ENCODE results near the gene RWDD1.
"Not testable (repeated sequence)": the region's sequence is repeated elsewhere in the genome, so short reads cannot be mapped to it uniquely, and the experiment has no call there.

Gene RWDD1

DNA sequence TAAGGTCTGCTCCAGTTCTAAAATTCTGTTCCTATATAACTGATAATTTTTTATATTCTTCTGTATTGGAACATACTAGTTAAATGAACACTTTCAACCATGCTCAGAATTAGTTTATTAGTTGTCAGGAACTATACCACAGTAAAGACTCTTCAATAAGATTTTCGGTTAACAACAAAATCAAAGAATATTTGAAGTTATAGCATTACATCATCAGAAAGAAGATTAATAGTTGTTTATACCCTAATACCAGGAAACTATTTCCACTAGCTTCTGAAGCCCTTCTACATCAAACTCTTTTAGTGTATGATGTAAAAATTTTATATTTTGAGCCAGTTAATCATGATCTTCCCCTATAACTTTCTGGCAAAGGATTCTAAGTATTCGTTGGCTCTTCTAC is 11.2 kb upstream of the RWDD1 start:
- DNase-seq (ENCODE audit: low spot score), result no peak

DNA sequence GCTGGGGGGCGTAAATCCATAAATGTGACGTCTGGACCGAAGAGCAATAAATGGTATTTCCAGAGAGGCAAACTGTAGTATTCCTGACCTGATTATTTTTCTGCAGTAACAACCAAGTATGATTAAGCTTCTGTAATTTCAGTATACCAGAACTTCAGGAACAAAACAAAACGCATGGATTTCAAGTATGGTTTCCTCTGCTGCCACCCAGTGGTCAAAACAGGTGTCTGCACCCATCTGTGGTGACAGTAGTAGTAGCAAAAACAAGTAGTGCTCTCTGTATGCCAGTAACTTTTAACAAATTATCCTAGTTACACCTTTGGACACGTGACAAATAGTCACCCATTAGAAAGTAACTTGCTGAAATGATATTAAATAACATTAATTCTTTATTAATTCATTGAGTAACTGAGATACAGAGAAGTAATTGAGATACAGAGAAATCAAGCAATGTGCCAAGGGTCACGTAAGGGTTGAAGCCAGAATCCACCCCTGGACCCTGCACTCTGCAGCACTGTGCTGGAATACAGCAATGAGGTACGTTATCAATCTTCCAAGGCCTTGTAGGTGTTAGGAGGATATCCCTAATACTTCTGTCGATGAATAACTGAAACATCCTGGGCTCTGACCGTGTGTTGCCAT is 9.8 kb upstream of the RWDD1 start:
- peak; percentile 74 for DNase-seq (ENCODE audit: low spot score)

DNA sequence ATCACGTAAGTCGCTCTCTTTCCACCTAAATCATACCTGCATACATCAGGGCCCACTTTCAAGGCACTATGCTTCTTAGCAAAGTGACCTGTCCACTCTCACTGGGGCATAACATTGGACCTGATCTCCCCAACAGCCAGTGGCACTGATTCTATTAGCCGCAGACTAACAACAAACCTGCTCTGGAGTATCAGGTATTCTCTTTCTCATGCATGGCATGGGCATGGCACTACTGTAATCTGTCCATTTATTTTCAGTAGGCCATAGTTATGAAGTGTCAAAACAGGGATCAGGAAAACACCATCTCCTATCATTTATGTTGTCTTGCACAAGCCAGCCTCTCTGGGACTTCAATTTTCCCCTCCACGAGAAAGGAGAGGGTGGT is 9.3 kb upstream of the RWDD1 start:
- DNase-seq (ENCODE audit: low spot score), result no peak

DNA sequence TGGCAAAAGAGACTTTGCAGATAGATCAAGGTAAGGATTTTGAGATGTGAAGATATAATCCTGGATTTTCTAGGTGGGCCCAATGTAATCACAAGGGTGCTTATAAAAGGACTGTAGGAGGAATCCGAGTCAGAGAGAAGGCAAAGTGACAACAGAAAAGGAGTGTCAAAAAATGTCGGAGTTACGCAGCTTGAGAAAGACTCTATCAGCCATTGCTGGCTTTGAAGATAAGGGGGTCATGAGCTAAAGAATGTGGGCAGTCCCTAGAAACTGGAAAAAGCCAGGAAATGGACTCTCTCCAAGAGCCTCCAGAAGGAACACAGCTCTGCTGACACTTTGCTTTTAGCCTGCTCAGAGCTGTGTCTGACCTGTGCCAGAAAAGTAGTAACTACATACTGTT is 8.7 kb upstream of the RWDD1 start:
- DNase-seq (ENCODE audit: low spot score), result no peak

DNA sequence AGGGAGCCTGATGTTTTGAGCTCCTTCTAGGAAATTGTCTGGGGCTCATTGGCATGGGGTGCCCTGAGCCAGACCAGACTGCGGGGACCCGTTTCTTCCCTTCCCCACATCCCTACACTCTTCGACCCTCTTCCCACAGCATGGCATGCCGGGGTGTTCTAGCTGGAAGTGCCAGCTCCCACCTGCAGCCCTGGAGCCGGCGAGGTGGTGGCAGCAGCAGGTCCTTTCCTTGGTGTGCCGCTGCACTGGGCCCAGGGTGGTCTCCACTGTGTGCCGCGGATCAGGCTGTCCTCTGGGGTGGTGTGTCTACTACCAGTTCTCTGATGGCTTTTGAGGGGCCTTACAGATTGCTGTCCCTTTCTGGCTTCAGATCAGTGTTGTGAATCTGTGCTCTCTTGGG is 7.5 kb upstream of the RWDD1 start:
- DNase-seq (ENCODE audit: low spot score), result no peak

DNA sequence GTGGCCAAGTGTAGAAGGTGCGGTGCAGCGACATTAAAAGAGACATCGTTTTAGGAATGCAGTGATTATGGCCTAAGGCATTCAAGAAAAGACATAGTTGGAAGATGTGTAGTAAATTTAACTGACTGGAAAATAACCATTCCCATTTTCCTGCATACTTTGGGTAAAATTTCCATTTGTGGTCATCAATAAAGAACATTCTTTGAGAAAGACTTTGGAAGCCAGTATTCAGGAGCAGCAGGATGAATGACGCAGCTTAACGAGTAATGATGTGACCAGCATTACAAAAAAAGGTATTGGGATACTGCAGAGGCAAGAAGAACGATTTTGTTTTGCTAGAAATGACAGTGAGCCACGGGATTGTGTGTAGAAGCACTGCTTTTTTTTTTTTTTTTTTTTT is 7.0 kb upstream of the RWDD1 start:
- DNase-seq (ENCODE audit: low spot score), result no peak

DNA sequence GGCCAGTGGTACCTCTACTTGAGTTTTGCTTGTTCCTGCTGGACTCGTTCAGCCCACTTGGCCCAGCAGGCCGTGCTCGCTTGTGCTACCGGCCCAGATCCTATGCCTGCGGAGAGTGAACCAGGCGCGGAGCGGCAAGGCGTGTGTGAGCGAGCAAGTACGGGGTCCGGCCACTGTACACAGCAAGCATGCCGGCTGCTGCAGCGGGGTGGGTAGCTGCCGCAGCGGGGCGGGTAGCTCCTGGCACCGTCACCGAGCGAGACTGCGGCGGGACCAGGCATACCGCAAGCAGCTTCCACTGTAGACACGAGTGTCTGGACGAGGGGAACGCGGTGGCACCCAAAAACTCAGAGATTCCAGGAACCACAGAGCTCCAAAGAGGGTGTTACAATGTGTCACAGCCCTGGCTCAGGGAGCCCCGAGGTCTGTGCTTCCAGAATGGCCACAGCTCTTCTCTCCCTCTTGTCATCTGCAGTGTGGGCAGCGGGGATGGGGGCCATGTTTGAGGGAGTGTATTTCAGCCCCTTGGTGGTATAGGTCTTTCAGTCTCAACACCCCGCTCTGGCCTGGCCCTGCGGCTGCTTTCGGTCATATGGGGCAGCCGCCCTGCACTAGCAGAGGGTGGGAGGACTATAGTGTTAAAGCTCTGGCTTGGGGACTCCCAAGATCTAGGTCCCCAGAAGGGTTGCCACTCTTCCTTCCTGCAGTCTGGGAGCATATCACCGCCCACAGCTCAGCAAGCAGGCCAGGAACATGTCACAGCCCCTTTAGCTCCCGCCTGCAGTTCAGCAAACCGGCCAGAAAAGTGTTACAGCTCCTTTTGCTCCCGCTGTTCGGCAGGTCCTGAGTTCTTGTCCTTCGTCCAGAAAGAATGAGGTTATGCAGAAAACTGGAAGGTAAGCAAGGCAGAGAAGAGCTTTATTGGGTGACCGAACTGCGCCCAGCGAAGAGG is 6.1 kb upstream of the RWDD1 start:
- no peak for DNase-seq (ENCODE audit: low spot score)

DNA sequence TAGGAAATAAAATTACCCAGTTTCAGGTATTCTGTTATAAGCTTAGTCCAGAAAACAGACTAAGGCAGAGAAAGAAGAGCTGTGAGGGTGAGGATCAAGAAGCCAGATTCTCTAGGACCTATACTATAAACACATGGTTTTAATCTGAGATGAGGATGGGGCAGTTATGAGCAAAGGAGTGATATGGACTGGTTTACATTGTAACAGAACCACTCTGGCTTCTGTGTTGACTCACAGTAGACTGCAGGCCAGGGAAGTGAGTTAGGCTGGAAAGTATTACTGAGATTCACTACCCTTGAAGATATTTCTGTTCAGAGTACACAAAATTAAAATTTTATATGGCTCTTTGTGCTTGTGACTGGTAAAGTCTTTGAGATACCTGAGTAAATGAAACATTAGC is 3.2 kb upstream of the RWDD1 start:
- DNase-seq (ENCODE audit: low spot score), result no peak

DNA sequence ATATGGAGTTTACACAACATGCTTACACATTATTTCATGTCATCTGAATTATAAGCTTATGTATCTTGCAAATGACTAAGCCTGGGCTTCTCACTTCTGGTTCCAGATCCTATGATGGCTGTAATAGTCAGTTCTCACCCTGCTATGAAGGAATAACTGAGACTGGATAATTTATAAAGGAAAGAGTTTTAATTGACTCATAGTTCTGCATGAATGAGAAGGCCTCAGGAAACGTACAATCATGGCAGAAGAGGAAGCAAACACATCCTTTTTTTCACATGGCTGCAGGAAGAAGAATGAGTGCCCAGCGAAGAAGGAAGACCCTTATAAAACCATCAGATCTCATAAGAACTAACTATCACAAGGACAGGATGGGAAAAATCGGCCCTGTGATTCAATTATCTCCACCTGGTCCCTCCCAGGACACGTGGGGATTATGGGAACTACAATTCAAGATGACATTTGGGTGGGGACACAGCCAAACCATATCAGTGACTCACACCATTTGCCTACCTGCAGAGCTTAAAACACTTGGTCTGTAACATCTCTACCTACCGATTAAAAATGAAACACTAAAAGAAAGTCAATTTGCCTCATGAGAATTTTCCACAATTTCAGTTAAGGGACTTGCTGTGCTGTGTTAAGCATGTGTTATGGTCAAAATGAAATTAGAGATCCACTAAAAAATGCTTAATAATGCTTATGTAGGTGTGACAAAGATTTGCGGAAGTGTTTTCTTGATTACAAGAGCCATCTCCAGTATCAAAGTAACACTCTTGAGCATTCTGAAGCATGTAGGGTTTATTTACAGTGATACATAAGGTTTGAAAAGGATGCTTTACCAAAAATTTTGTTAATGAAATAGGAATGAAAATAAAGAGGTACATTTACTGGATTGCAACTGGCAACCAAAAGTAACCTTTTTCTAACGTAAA is 2.2 kb upstream of the RWDD1 start:
- no peak for DNase-seq (ENCODE audit: low spot score)

DNA sequence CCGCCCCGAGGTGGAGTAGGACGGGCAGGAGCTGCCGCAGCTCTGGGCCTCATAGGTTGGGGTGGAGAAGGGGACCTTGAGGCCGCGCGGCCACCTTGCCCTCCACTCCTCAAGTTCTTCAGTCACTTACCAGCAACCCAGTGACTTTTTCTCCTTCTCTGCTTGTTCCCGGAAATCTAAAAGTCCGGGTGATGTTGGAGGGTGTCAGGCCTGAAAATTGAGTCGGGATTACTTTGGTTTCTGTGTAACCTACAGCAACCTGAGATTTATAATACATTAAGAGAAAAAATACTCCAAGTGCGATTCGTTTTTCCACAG is 338 bp downstream of the RWDD1 start:
- DNase-seq (ENCODE audit: low spot score), result no peak

DNA sequence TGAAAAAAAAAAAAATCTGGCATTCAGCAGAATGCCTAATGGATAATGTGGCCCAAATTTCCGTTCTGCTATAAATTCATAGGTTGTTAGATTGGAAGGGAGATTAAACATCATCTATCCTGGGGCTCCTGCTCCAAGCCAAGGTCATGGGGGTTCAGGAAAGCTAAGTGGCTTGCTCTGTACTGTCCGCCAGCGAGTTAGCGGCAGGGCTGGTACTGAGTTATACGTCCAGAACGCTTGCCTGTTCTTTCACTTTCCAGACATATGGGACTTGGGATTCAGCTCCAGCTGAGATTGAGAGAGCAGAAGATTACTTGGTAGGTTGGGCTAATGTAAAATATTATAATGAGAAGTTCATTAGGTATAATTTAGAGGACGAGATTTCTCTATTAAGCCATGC is 858 bp downstream of the RWDD1 start:
- DNase-seq (ENCODE audit: low spot score), result no peak

DNA sequence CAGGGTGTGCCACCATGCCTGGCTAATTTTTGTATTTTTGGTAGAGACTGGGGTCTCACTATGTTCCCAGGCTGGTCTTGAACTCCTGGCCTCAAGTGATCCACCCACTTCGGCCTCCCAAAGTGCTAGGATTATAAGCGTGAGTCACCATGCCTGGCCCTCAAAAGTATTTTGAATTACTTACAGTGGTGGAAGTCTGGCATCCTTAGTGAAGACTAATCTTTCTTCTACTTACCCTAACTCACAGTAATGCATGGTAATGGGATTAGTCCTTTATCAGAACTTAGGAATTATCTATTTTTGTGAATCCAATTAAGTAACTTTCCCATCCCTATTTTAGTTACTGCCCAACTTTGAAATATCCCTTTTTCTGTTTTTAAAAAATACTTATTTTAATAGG is 3.9 kb downstream of the RWDD1 start:
- DNase-seq (ENCODE audit: low spot score), result no peak

DNA sequence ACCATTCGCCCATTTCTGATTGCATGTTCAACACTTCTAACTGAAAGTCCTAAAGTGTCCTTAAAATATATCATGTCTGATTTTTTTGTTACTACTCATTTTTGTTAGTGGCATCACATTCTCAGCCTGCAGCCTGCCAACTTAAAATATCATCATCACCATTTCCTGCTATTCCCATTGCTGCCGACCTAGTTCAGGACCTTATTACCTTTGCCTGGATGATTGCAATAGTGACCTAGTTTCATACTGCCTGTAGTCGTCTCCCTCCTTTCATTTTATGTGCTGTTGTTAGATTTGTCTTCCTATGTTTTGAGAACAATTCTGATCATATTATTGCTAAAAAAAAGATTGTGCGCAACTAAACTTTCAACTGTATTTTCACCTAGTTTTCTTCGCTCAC is 6.2 kb downstream of the RWDD1 start:
- DNase-seq (ENCODE audit: low spot score), result no peak

DNA sequence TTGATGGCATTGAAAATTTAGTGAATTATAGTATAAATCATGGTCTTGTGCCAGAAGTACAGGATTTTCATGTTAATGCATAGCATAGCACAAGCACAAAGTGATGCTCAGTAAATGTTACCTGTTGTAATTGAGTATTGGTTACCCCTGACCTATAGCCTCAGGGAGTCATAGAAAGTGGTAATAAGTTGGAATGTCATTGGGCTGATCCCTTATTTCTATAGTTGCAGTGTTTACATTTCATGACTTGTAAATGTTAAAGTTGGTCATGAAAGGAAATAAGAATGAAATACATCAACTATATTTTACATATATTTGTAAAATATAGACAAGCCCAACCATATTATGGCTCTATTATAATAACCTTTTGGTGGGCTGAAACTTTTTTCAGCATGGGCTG is 7.0 kb downstream of the RWDD1 start:
- no peak for DNase-seq (ENCODE audit: low spot score)

DNA sequence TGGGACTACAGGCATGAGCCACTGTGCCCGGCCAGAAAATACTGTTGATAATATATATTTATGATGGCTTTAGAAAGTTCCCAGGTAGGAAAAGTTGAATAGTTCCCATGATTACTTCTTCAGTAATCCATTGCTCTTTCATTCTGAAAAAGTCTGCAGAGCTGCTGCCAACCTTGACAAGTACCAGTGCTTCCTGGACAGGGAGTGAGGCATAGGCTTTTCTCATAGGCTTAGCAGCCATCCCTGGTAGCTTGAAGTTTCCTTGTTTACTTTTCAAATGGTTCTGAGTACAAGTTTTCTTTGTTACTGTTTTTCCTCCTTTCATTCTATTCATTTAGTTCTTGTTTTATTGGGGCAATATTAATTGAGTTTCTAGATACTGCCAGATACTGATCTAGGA is 7.8 kb downstream of the RWDD1 start:
- no peak for DNase-seq (ENCODE audit: low spot score)

DNA sequence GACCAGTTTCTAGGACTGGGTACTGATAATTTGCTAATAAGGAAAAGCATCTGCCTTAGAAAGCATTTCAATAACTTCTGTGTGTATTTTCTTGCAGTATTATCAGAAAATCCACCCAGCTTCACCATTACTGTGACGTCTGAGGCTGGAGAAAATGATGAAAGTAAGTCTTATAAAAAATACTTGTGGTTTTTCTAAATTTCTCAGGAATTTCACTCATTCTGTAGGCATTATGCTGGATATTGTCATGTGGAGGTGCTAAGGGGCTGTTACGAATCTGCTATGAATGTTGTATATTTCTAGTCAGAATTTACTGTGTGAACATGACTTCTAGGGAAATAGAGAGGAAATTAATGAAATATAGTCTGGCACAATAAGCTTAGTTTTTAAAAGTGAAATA is 8.9 kb downstream of the RWDD1 start:
- DNase-seq (ENCODE audit: low spot score), result no peak

DNA sequence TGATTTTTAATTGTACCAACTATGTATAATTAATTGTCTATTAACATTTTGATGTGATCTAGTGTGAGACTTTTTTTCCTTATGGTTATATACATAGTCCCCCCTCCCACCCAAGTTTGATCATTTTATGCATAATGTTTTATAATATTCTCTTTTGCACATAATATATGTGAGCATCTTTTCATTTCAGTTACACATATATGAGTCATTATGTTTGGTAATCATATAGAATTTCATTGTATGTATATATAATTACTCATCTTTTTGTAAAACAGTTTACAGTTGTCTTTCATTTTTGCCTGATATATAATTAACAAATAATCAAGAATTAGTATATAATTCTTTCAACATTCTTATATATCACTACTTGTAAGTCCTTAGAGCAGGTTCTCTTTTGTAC is 15.0 kb downstream of the RWDD1 start:
- DNase-seq (ENCODE audit: low spot score), result no peak

DNA sequence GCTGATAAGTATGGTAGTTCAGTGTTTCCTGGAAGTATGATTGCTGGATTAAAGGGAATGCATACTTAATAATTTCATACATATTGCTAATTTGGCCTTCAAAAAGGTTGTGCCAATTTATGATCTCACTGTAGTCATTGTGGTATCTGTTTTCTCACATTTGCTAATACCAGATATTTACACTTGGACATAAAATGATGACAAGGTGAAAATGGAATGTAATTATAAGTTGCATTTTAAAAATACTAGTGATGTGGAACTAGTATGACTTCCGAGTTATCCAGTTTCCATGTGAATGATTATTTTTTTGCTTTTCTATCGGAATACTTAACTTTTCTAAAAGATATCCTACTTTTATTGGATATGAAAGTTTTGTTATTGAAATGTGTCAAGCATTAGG is 15.4 kb downstream of the RWDD1 start:
- DNase-seq (ENCODE audit: low spot score), result no peak

DNA sequence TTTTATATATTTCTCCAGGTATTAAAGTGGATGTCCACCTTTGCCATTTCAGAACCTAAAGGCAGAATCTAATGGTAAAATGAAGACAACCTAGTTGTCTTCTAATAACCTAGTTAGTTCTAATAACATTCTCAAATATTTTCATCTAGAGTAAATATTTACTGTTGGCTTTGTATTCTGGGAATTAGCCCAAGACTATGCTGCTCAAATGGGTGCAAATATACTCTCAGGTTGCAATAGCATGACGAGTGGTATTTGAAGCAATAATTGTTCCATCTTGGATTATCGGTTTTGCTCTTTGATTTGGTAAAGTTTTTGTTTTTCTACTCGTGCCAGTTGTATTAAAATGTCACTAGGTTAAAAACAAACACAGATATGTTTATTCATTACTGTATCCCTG is 23.9 kb downstream of the RWDD1 start:
- no peak for DNase-seq (ENCODE audit: low spot score)

DNA sequence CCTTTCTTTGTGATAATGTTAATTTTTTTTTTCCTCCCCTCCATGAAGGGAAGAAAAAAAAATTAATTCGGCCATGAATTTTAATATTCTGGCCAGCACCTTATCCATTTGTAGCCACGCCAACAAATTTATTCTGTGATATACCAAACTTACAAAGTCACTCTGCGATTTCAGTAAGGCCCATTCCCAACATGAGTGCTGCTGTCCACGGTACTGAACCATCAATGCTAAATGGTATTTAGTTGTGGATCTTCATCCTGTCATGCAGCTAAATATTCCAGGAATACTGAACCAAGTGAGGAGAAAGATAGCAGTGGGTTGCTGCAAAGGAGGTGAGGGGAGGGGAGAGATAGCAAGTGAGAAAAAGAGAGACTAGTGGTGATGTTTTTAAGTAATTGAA is 25.5 kb downstream of the RWDD1 start:
- DNase-seq (ENCODE audit: low spot score), result no peak

DNA sequence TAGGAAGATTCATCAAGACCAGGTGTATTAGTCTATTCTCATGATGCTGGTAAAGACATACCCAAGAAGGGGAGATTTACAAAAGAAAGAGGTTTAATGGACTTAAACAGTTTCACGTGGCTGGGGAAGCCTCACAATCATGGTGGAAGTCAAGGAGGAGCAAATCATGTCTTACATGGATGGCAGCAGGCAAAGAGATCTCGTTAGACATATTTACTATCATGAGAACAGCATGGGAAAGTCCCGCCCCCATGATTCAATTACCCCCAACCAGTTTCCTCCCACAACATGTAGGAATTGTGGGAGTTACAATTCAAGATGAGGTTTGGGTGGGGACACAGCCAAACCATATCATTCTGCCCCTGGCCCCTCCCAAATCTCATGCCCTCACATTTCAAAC is 32.6 kb downstream of the RWDD1 start:
- not testable (repeated sequence) for DNase-seq (ENCODE audit: low spot score)

DNA sequence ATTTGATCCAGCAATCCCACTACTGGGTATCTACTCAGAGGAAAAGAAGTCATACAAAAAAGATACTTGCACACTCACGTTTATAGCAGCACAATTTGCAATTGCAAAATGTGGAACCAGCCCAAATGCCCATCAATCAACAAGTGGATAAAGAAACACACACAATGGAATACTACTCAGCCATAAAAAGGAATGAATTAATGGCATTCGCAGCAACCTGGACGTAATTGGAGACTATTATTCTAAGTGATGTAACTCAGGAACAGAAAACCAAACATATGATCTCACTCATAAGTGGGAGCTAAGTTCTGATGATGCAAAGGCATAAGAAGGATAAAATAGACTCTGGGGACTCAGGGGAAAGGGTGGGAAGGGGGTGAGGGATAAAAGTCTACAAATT is 33.6 kb downstream of the RWDD1 start:
- not testable (repeated sequence) for DNase-seq (ENCODE audit: low spot score)

DNA sequence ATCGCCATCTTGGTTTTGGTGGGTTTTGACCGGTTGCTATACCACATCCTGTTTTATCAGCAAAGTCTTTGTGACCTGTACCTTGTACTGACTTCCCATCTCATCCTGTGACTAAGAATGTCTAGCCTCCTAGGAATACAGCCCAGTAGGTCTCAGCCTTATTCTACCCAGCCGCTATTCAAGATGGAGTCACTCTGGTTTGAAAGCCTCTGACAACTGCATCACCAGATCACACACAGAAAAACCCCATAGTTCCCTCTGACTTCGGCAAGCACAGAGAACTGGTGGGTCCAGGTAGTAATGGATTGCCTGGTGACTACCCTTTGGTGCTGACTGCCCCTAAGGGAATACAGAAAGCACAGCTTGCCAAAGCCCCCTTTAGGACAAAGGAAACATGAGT is 34.6 kb downstream of the RWDD1 start:
- DNase-seq (ENCODE audit: low spot score), result no peak

Measured in globus pallidus (tissue), 1 donor.